ENCODE measurements around the gene BEST4.

GRCh38 chr1:44806025-44806703 lies 18.2 kb upstream of the BEST4 start:
- TF ChIP-seq GATA2 (IDR thresholded peaks at IDR 0.05; ENCODE audit: low read depth, low read length) (no peak), GATA3 (IDR thresholded peaks at IDR 0.05; ENCODE audit: low read depth, low read length) (no peak)
